Neural crest cell (in vitro differentiated cells): ENCODE measurements around the gene SCN4B. TPM values are rescaled to one million over a fixed set of nuclear protein-coding genes. Genes with fewer than 3 reads are reported as not detected.

Experiments
- DNase-seq: peaks from one replicate; pipeline ENCODE4 v3.0.0; 2021; ENCODE audit warnings: low read depth, mixed read lengths, low spot score
- H3K27ac Mint-ChIP-seq: one replicate; pipeline ENCODE4 v1.8.0; 2021; ENCODE audit warnings: mild to moderate bottlenecking, mixed read lengths; ENCODE audit not compliant: unreplicated experiment
- H3K27me3 Mint-ChIP-seq: 2 replicates; pipeline ENCODE4 v1.8.0; 2021; ENCODE audit warnings: low read depth, mild to moderate bottlenecking, mixed read lengths
- H3K36me3 Mint-ChIP-seq: 2 replicates; pipeline ENCODE4 v1.8.0; 2021; ENCODE audit warnings: low read depth, mild to moderate bottlenecking, mixed read lengths
- H3K4me1 Mint-ChIP-seq: 2 replicates; pipeline ENCODE4 v1.8.0; 2021; ENCODE audit warnings: mixed read lengths
- H3K4me3 Mint-ChIP-seq: one replicate; pipeline ENCODE4 v1.8.0; 2021; ENCODE audit warnings: mild to moderate bottlenecking, mixed read lengths
- H3K9me3 Mint-ChIP-seq: 2 replicates; pipeline ENCODE4 v1.8.0; 2021; ENCODE audit warnings: mixed read lengths
- CTCF ChIP-seq: fragments of 200-600 bp; sonication (generic); conservative IDR thresholded peaks from 2 replicates; pipeline ENCODE4 v1.5.0; 2021; ENCODE audit warnings: antibody characterized with exemption, mild to moderate bottlenecking
- total RNA-seq: library from RNA; stranded (reverse); gene quantifications from 2 replicates; pipeline ENCODE4 v1.2.1, GENCODE V29; 2021

SCN4B gene
- total RNA-seq, 1 donor from 2014 or later: 2.0 TPM

DNA sequence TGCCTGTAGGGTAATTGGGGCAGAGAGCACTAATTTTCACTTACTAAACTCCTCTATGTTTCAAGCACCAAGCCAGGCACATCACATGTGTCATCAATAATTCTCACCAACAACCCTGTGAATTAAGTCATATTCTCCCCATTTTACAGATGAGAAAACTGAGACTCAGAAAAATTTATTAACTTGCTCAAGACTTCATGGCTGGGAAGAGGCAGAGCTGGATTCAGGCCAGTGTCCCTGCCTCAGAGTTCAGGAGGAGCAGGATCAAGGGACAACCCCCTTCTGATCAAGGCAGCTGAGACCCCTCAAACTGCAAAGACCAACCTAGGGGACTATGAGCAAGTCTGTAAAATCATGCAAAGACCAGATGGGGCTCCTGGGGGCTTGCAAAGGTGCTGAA lies 68.0 kb downstream of the SCN4B start:
- Mint-ChIP-seq H3K36me3 (peaks cover 8% of the 10 kb centered on the region), H3K4me1 (peaks cover 52% of the 10 kb centered on the region), H3K27ac (peak overlapping the region; percentile 1), H3K9me3 (peaks cover 7% of the 10 kb centered on the region), H3K27me3 (no peaks in the 10 kb centered on the region), H3K4me3 (no peak overlapping the region)
- no peak for DNase-seq
- TF ChIP-seq CTCF: no peak

DNA sequence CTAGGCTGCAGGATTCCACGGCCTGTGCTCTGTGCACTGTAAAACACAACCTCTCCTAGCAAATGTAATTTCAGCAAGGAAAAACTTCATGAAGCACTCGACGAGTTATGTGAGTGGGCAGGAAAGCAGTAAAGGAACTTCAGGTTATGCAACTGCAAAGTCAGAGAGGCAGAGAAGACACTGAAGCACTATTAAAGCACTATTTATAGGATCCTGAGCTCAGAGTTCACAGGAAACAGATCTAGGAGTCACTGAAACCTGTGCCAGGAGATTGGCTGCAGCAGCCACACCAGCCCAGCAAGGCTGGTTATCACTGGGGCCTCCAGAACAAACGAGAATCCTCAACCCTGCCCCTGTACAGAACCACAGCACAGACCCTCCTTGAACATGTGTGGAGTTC lies 68.4 kb downstream of the SCN4B start:
- Mint-ChIP-seq H3K27me3 (no peaks in the 10 kb centered on the region), H3K36me3 (peaks cover 8% of the 10 kb centered on the region), H3K4me3 (no peak overlapping the region), H3K27ac (peak overlapping the region; percentile 1), H3K4me1 (peaks cover 56% of the 10 kb centered on the region), H3K9me3 (peaks cover 7% of the 10 kb centered on the region)
- no peak for TF ChIP-seq CTCF
- DNase-seq: no peak

Other genes starting within 250 kb of the SCN4B start
- 0.34 TPM in 1 of 2 replicates, not detected in the other for gene TMPRSS13, start 223.4 kb downstream of the SCN4B start, total RNA-seq
- 0.37 and 0.48 TPM in 2 replicates for gene IL10RA, start 166.4 kb downstream of the SCN4B start, total RNA-seq
- not detected in 2 replicates for gene TMPRSS4, start 75.7 kb downstream of the SCN4B start, total RNA-seq
- not detected in 2 replicates for gene SMIM35, start 65.9 kb downstream of the SCN4B start, total RNA-seq
- gene SCN2B, start 23.8 kb upstream of the SCN4B start, total RNA-seq: 0.40 and 0.43 TPM in 2 replicates
- gene JAML, start 72.2 kb upstream of the SCN4B start, total RNA-seq: not detected in 2 replicates
- 0.35 and 0.43 TPM in 2 replicates for gene MPZL3, start 99.5 kb upstream of the SCN4B start, total RNA-seq
- gene MPZL2, start 111.5 kb upstream of the SCN4B start, total RNA-seq: not detected in 2 replicates
- not detected in 2 replicates for gene CD3E, start 151.9 kb upstream of the SCN4B start, total RNA-seq
- not detected in 2 replicates for gene CD3D, start 189.9 kb upstream of the SCN4B start, total RNA-seq
- not detected in 2 replicates for gene CD3G, start 191.5 kb upstream of the SCN4B start, total RNA-seq
- gene UBE4A, start 206.8 kb upstream of the SCN4B start, total RNA-seq: 35.1 and 35.9 TPM in 2 replicates
- 227 and 233 TPM in 2 replicates for gene ATP5MG, start 248.8 kb upstream of the SCN4B start, total RNA-seq